ENCODE results near the gene ELL. TPM values are rescaled to one million over a fixed set of nuclear protein-coding genes. Genes with fewer than 3 reads are reported as not detected.

ELL gene
- total and polyA plus RNA-seq, 9 of the 15 experiments (the other 6 are each of a cell fraction or from before 2014, with no cell fraction given): 0.24 to 22.5 (median 4.1) TPM

DNA sequence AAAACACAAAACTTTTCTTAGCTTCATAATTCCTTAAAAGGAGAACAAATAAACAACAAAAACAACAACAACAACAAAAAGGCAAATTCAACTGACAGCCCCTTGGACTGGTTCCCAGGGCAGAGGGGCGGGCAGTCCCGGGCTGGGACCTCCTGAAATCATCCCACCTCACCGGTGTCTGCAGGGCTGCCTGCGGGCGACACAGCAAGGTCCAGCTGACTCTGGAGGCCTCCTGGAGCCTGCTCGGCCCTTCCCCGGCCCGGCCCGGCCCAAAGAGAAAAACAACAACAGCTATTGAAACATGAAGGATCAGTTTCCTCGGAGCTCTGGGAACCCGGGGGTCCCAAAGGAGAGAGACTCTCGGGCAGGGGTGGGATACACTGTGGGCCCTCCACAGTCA lies 78.9 kb downstream of the ELL start:
- WGBS (ENCODE audit: insufficient coverage, low coverage, missing lambda C conversion rate): 93% methylated on average over 12 of the region's 12 CpGs
- FAIRE-seq: no peak

DNA sequence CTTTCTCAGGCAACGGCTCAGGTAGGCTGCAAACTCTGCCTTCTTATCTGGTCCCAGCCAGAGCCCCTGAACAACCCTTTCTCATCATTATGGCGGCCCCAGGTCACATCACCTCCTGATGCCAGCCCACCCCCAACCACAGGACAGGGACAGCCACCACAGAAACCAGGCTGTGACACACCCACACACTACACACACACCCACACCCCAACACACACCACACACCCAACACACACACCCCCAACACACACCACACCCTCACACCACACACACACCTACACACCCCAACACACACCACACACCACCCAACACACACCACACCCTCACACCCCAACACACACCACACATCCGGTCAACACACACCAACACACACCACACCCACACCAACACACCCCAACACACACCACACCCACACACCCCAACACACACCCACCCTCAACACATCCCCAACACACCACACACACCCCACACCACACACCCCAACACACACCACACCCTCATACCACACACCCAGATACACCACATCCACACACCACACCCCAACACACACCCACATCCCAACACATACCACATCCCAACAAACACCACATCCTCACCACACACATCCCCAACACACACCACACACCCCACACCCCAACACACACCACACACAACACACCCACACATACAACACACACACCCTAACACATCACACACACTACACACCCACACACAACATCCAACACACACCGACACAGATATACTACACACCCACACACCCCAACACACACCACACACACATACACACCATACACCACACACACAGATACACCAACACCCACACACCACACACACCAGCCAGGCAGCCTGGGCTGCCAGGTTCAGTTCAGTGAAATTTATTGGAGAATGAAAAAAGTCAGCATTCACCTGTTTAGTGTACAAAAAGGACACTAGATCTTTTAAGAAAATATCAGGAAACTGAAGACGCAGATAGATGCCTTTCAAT lies 79.8 kb downstream of the ELL start:
- Histone ChIP-seq H3K4me2 (ENCODE audit: insufficient read depth, low read length) (peak overlapping the region; percentile 12; the same call in 1 of the 2 replicates), H3K9me1 (ENCODE audit: control insufficient read depth, insufficient read depth, low read length) (peaks cover 11% of the 10 kb centered on the region), H4K20me1 (replicated peaks; ENCODE audit: control insufficient read depth, insufficient read depth, low read length) (0 out of 2 replicates have a peak, but pooled peaks cover 4% of the 10 kb centered on the region), H3K4me1 (replicated peaks in 1 of 2; ENCODE audit: control insufficient read depth in 2 of 2, insufficient read depth in 2 of 2, low read length in 2 of 2) (peaks cover 35 to 79% of the 10 kb centered on the region in 2 experiments), H3K36me3 (ENCODE audit: control insufficient read depth, insufficient read depth, low read length) (peaks cover 42% of the 10 kb centered on the region), H3K27me3 (ENCODE audit: control insufficient read depth in 2 of 2, insufficient read depth in 2 of 2, low read length in 2 of 2) (no peaks in the 10 kb centered on the region), H3K79me2 (ENCODE audit: control insufficient read depth, insufficient read depth, low read length) (peaks cover 16% of the 10 kb centered on the region), H3K27ac (ENCODE audit: extremely low read depth, low read depth, low read length) (peak overlapping the region; percentile 62; the same call in 2 of the 3 replicates), H2AFZ (ENCODE audit: low read depth, low read length) (no peak overlapping the region), H3K4me3 (no peak overlapping the region), H3K9me3 (replicated peaks; ENCODE audit: control insufficient read depth, insufficient read depth, low read depth, low read length) (no peaks in the 10 kb centered on the region), H3K9ac (ENCODE audit: insufficient read depth in 1 of 2, low read depth in 2 of 2, low read length in 2 of 2) (peak overlapping the region in 1 of 2 experiments; percentile 59; a peak in 1 of 4 replicates)
- intact Hi-C loops (cut with micrococcal nuclease) (no loop called here), in situ Hi-C loops (cut with MboI) (no loop called here)
- CTCF ChIA-PET (ENCODE audit: low intra/inter-chr PET ratio): no interaction called here
- ATAC-seq (peak; percentile 1; the same call in 2 of the 3 replicates), FAIRE-seq (peak; percentile 89), DNase-seq (ENCODE audit: extremely low read depth in 1 of 4, low spot score in 3 of 4) (peak; percentile 59 to 85 (median 71))
- POLR2A ChIA-PET: interaction anchor here (0.6 to 1.6 kb wide), 3 partner anchors 23 to 161 kb away, joined by 3 to 4 read pairs (median 3); no protein-coding TSS in a partner anchor
- BruUV-seq (replicated peaks): no TSS peak
- 37% methylated on average over 5 of the region's 5 CpGs for WGBS (ENCODE audit: insufficient coverage, low coverage, missing lambda C conversion rate)
- TF ChIP-seq RBM15 (IDR thresholded peaks at IDR 0.05; ENCODE audit: insufficient read depth, low read length) (no peak), CBFA2T2 (conservative IDR thresholded peaks at IDR 0.05) (peak; percentile 65), RAD21 (CRISPR knock-in tag; conservative IDR thresholded peaks at IDR 0.05 in 1 of 2, IDR thresholded peaks at IDR 0.05 in 1 of 2) (no peak), DPF2 (IDR thresholded peaks at IDR 0.05) (peak; percentile 81), XRCC5 (IDR thresholded peaks at IDR 0.05; ENCODE audit: low read depth, low read length) (peak; percentile 15; the same call in 1 of the 2 replicates), PHF20 (IDR thresholded peaks at IDR 0.05; ENCODE audit: partially characterized antibody) (peak; percentile 79), CBFA2T3 (IDR thresholded peaks at IDR 0.05) (peak; percentile 84)
- TF ChIP-seq, protein P1, sequence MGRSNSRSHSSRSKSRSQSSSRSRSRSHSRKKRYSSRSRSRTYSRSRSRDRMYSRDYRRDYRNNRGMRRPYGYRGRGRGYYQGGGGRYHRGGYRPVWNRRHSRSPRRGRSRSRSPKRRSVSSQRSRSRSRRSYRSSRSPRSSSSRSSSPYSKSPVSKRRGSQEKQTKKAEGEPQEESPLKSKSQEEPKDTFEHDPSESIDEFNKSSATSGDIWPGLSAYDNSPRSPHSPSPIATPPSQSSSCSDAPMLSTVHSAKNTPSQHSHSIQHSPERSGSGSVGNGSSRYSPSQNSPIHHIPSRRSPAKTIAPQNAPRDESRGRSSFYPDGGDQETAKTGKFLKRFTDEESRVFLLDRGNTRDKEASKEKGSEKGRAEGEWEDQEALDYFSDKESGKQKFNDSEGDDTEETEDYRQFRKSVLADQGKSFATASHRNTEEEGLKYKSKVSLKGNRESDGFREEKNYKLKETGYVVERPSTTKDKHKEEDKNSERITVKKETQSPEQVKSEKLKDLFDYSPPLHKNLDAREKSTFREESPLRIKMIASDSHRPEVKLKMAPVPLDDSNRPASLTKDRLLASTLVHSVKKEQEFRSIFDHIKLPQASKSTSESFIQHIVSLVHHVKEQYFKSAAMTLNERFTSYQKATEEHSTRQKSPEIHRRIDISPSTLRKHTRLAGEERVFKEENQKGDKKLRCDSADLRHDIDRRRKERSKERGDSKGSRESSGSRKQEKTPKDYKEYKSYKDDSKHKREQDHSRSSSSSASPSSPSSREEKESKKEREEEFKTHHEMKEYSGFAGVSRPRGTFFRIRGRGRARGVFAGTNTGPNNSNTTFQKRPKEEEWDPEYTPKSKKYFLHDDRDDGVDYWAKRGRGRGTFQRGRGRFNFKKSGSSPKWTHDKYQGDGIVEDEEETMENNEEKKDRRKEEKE (IDR thresholded peaks at IDR 0.05; ENCODE audit: borderline replicate concordance in 1 of 2, control insufficient read depth in 1 of 2, low read depth in 2 of 2, low read length in 1 of 2): 0 out of 4 replicates have a peak, but pooled peaks of 1 of the 2 experiments have one; percentile 24

More for the DNA sequence above, 78.9 kb downstream of the ELL start:
- H3K9ac ChIP-seq (ENCODE audit: insufficient read depth in 1 of 2, low read depth in 2 of 2, low read length in 2 of 2): 0 out of 4 replicates have a peak overlapping the region, but pooled peaks of 1 of the 2 experiments have one; percentile 29
- peaks cover 9% of the 10 kb centered on the region; the same call in 1 of the 3 replicates for H3K79me2 ChIP-seq (ENCODE audit: control insufficient read depth, insufficient read depth, low read length)
- peaks cover 35 to 77% of the 10 kb centered on the region in 2 experiments for H3K4me1 ChIP-seq (replicated peaks in 1 of 2; ENCODE audit: control insufficient read depth in 2 of 2, insufficient read depth in 2 of 2, low read length in 2 of 2)
- H3K9me1 ChIP-seq (ENCODE audit: control insufficient read depth, insufficient read depth, low read length): peaks cover 14% of the 10 kb centered on the region
- TF ChIP-seq ZNF444 (CRISPR knock-in tag; IDR thresholded peaks at IDR 0.05): no peak
- TF ChIP-seq NEUROD1 (IDR thresholded peaks at IDR 0.05; ENCODE audit: borderline replicate concordance, low read depth, low read length, partially characterized antibody): no peak
- no peak for TF ChIP-seq SMARCC2 (IDR thresholded peaks at IDR 0.05; ENCODE audit: low read depth)
- H4K20me1 ChIP-seq (replicated peaks; ENCODE audit: control insufficient read depth, insufficient read depth, low read length): 0 out of 2 replicates have a peak, but pooled peaks cover 4% of the 10 kb centered on the region
- H3K36me3 ChIP-seq (ENCODE audit: control insufficient read depth, insufficient read depth, low read length): peaks cover 48% of the 10 kb centered on the region
- H3K27me3 ChIP-seq (ENCODE audit: control insufficient read depth in 2 of 2, insufficient read depth in 2 of 2, low read length in 2 of 2): no peaks in the 10 kb centered on the region
- no peak overlapping the region for H3K4me3 ChIP-seq
- POLR2A ChIA-PET: interaction anchor here (0.6 to 1.0 kb wide), 2 partner anchors 24 to 58 kb away, joined by 3 read pairs; no protein-coding TSS in a partner anchor
- no TSS peak for BruUV-seq (replicated peaks)
- CTCF ChIA-PET (ENCODE audit: low intra/inter-chr PET ratio): no interaction called here
- H3K9me3 ChIP-seq (replicated peaks; ENCODE audit: control insufficient read depth, insufficient read depth, low read depth, low read length): no peaks in the 10 kb centered on the region
- in situ Hi-C loops (cut with MboI): no loop called here
- H2AFZ ChIP-seq (ENCODE audit: low read depth, low read length): no peak overlapping the region
- ATAC-seq (no peak), DNase-seq (ENCODE audit: extremely low read depth in 1 of 4, low spot score in 3 of 4) (no peak)
- peak overlapping the region; percentile 62; the same call in 1 of the 3 replicates for H3K27ac ChIP-seq (ENCODE audit: extremely low read depth, low read depth, low read length)
- intact Hi-C loops (cut with micrococcal nuclease): no loop called here
- no peak overlapping the region for H3K4me2 ChIP-seq (ENCODE audit: insufficient read depth, low read length)
